ENCODE results near the gene SDF2L1.

DNA sequence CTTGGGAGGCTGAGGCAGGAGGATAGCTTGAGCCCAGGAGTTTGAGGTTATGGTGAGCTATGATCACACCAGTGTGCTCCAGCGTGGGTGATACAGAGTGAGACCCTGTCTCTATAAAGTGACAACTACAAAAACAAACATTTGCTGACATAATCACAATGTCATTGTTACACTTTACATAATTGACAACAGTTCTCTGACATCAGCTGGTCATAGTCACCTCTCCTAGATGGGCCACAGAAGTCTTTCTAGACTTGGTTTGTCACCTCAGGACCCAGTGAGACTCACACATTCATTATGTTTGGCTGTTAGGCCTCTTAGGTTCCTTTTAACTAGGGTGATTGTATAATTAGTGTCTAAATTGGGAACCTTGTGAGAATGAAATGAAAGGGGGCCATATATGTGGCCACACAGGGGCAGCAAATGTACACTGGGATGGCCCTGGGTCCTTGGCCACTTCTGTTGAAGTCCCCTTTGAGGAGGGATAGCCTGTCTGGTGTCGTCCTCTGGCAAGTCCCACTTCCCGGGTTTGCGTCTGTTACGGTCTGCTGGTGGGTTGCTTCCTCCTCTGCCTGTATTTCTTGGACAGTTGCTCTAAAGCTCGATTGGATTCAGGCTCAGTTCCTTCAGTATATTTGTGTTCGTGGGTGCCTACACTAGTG, 17.9 kb downstream of the SDF2L1 start:
- no peak for TF ChIP-seq SUZ12 (IDR thresholded peaks at IDR 0.05; ENCODE audit: extremely low read depth, insufficient read depth, insufficient read length)
- TF ChIP-seq YY1 (IDR thresholded peaks at IDR 0.05; ENCODE audit: insufficient read depth, insufficient read length) = no peak
- no peak for TF ChIP-seq ZNF274 (IDR thresholded peaks at IDR 0.05; ENCODE audit: low read depth, low read length)
